ENCODE data around the gene UBE2B.

GRCh38 chr5:134387443-134387842, 16.1 kb downstream of the UBE2B start:
- no peak for TF ChIP-seq CTCF (IDR thresholded peaks at IDR 0.05; ENCODE audit: insufficient read depth, low read length)
- TF ChIP-seq POLR2AphosphoS5 (IDR thresholded peaks at IDR 0.05; ENCODE audit: low read depth): no peak
- no peak for TF ChIP-seq REST (IDR thresholded peaks at IDR 0.05; ENCODE audit: insufficient replicate concordance, low read depth)
- TF ChIP-seq GABPA (IDR thresholded peaks at IDR 0.05; ENCODE audit: low read depth): no peak
- TF ChIP-seq SPI1 (IDR thresholded peaks at IDR 0.05; ENCODE audit: borderline replicate concordance, low read depth): no peak
